HEK293 (cell line): ENCODE results near the gene CPM.

Experiments
- ATF2 ChIP-seq: fragments of 450-650 bp; formaldehyde crosslinking; IDR thresholded peaks from 2 replicates; pipeline ENCODE4 v1.5.1; 2016; ENCODE audit warnings: missing biosample characterization, missing genetic modification characterization, low read depth
- GLI4 ChIP-seq: fragments of 450-650 bp; formaldehyde crosslinking; IDR thresholded peaks from 2 replicates; pipeline ENCODE4 v1.5.1; 2016; ENCODE audit warnings: missing biosample characterization, missing genetic modification characterization
- HOXC10 ChIP-seq: sonication (generic); formaldehyde crosslinking; IDR thresholded peaks from 2 replicates; pipeline ENCODE4 v1.8.1; 2023; ENCODE audit warnings: mild to moderate bottlenecking, missing genetic modification reagents
- INSM2 ChIP-seq: fragments of 450-650 bp; formaldehyde crosslinking; IDR thresholded peaks from 2 replicates; pipeline ENCODE4 v1.5.1; 2016; ENCODE audit warnings: missing biosample characterization, missing genetic modification characterization
- PRDM1 ChIP-seq: fragments of 450-650 bp; formaldehyde crosslinking; IDR thresholded peaks from 2 replicates; pipeline ENCODE4; 2016; ENCODE audit warnings: missing biosample characterization, missing genetic modification characterization
- SALL2 ChIP-seq: fragments of 450-650 bp; formaldehyde crosslinking; IDR thresholded peaks from 2 replicates; pipeline ENCODE4 v1.5.0; 2017; ENCODE audit warnings: missing biosample characterization, mild to moderate bottlenecking, missing genetic modification characterization, borderline replicate concordance
- SP2 ChIP-seq: fragments of 450-650 bp; formaldehyde crosslinking; IDR thresholded peaks from 2 replicates; pipeline ENCODE4 v1.5.1; 2016; ENCODE audit warnings: missing biosample characterization, missing genetic modification characterization
- YY1 ChIP-seq: fragments of 450-650 bp; formaldehyde crosslinking; IDR thresholded peaks from 2 replicates; pipeline ENCODE4 v1.5.1; 2018; ENCODE audit warnings: missing biosample characterization, missing genetic modification characterization
- ZBTB21 ChIP-seq: fragments of 450-650 bp; formaldehyde crosslinking; IDR thresholded peaks from 2 replicates; pipeline ENCODE4 v1.5.1; 2017; ENCODE audit warnings: missing biosample characterization, missing genetic modification characterization
- ZFHX2 ChIP-seq: fragments of 450-650 bp; formaldehyde crosslinking; conservative IDR thresholded peaks from 2 replicates; pipeline ENCODE4 v1.5.1; 2016; ENCODE audit warnings: missing biosample characterization, missing genetic modification characterization
- ZFP69B ChIP-seq: fragments of 450-650 bp; formaldehyde crosslinking; IDR thresholded peaks from 2 replicates; pipeline ENCODE4 v1.5.1; 2016; ENCODE audit warnings: missing biosample characterization, missing genetic modification characterization
- ZNF140 ChIP-seq: fragments of 450-650 bp; formaldehyde crosslinking; IDR thresholded peaks from 2 replicates; pipeline ENCODE4 v1.5.1; 2016; ENCODE audit warnings: missing biosample characterization, missing genetic modification characterization
- ZNF16 ChIP-seq: fragments of 450-650 bp; formaldehyde crosslinking; IDR thresholded peaks from 2 replicates; pipeline ENCODE4 v1.5.1; 2016; ENCODE audit warnings: low read depth, missing biosample characterization, missing genetic modification characterization
- ZNF184 ChIP-seq: fragments of 450-650 bp; IDR thresholded peaks from 2 replicates; pipeline ENCODE4 v1.5.1; 2018; ENCODE audit warnings: missing biosample characterization, mild to moderate bottlenecking, missing genetic modification characterization
- ZNF2 ChIP-seq: fragments of 450-650 bp; formaldehyde crosslinking; IDR thresholded peaks from 2 replicates; pipeline ENCODE4 v1.5.1; 2016; ENCODE audit warnings: missing biosample characterization, missing genetic modification characterization
- ZNF211 ChIP-seq: fragments of 450-650 bp; formaldehyde crosslinking; IDR thresholded peaks from 2 replicates; pipeline ENCODE4 v1.5.1; 2016; ENCODE audit warnings: low read depth, missing biosample characterization, missing genetic modification characterization
- ZNF248 ChIP-seq: fragments of 450-650 bp; formaldehyde crosslinking; IDR thresholded peaks from 2 replicates; pipeline ENCODE4 v1.5.1; 2017; ENCODE audit warnings: missing biosample characterization, missing genetic modification characterization
- ZNF335 ChIP-seq: fragments of 450-650 bp; formaldehyde crosslinking; conservative IDR thresholded peaks from 2 replicates; pipeline ENCODE4 v1.5.1; 2016; ENCODE audit warnings: missing biosample characterization, missing genetic modification characterization
- ZNF341 ChIP-seq: fragments of 450-650 bp; formaldehyde crosslinking; IDR thresholded peaks from 2 replicates; pipeline ENCODE4; 2016; ENCODE audit warnings: low read depth, missing biosample characterization, missing genetic modification characterization
- ZNF394 ChIP-seq: fragments of 450-650 bp; formaldehyde crosslinking; IDR thresholded peaks from 2 replicates; pipeline ENCODE4 v1.5.1; 2016; ENCODE audit warnings: missing biosample characterization, missing genetic modification characterization, mild to moderate bottlenecking, moderate library complexity, borderline replicate concordance
- ZNF48 ChIP-seq: fragments of 450-650 bp; formaldehyde crosslinking; IDR thresholded peaks from 2 replicates; pipeline ENCODE4 v1.5.1; 2016; ENCODE audit warnings: missing biosample characterization, missing genetic modification characterization
- ZNF549 ChIP-seq: fragments of 450-650 bp; IDR thresholded peaks from 2 replicates; pipeline ENCODE4 v1.5.1; 2018; ENCODE audit warnings: missing biosample characterization, missing genetic modification characterization, mild to moderate bottlenecking, inconsistent platforms, moderate library complexity
- ZNF621 ChIP-seq: fragments of 450-650 bp; formaldehyde crosslinking; IDR thresholded peaks from 2 replicates; pipeline ENCODE4 v1.5.1; 2017; ENCODE audit warnings: missing biosample characterization, missing genetic modification characterization
- ZNF626 ChIP-seq: fragments of 450-650 bp; sonication (Bioruptor Pico); formaldehyde crosslinking; IDR thresholded peaks from 2 replicates; pipeline ENCODE4 v1.5.1; 2018; ENCODE audit warnings: missing biosample characterization, missing genetic modification characterization, inconsistent platforms
- ZNF677 ChIP-seq: fragments of 450-650 bp; IDR thresholded peaks from 2 replicates; pipeline ENCODE4 v1.5.0; 2018; ENCODE audit warnings: missing biosample characterization, mild to moderate bottlenecking, missing genetic modification characterization, moderate library complexity
- ZNF76 ChIP-seq: fragments of 450-650 bp; formaldehyde crosslinking; IDR thresholded peaks from 2 replicates; pipeline ENCODE4; 2016; ENCODE audit warnings: low read depth, missing biosample characterization, missing genetic modification characterization, borderline replicate concordance
- ZNF792 ChIP-seq: fragments of 450-650 bp; formaldehyde crosslinking; IDR thresholded peaks from 2 replicates; pipeline ENCODE4 v1.5.1; 2016; ENCODE audit warnings: missing biosample characterization, missing genetic modification characterization
- TF ChIP-seq, protein P1 (sequence below): fragments of 450-650 bp; formaldehyde crosslinking; IDR thresholded peaks from 2 replicates; pipeline ENCODE4 v1.5.1; 2016; ENCODE audit warnings: missing biosample characterization, missing genetic modification characterization
- TF ChIP-seq, protein P2 (sequence below): fragments of 450-650 bp; formaldehyde crosslinking; IDR thresholded peaks from 2 replicates; pipeline ENCODE4 v1.5.0; 2017; ENCODE audit warnings: missing biosample characterization, missing genetic modification characterization, borderline replicate concordance

CPM gene

GRCh38 chr12:68807576-68808387, 125.2 kb downstream of the CPM start, which contains the start of gene MDM2 (continued):
- TF ChIP-seq ZNF211 (tag by site-specific recombination) (no peak), SP2 (tag by site-specific recombination) (peak; percentile 76), HOXC10 (CRISPR knock-in tag) (0 out of 2 replicates have a peak, but pooled peaks have one; percentile 50), ZNF626 (tag by site-specific recombination) (no peak), GLI4 (tag by site-specific recombination) (peak; percentile 68), ZNF792 (peak; percentile 15; the same call in 1 of the 2 replicates), ZNF2 (peak; percentile 78), ZNF621 (no peak), INSM2 (tag by site-specific recombination) (peak; percentile 70), ZBTB21 (tag by site-specific recombination) (no peak; the same call in 1 of the 2 replicates), PRDM1 (no peak), SALL2 (tag by site-specific recombination) (no peak), ZFHX2 (peak; percentile 58), YY1 (tag by site-specific recombination) (peak; percentile 75), ZNF335 (peak; percentile 96), ZNF248 (no peak), ZNF677 (tag by site-specific recombination) (0 out of 2 replicates have a peak, but pooled peaks have one; percentile 31), ZNF341 (tag by site-specific recombination) (peak; percentile 93), ZNF549 (tag by site-specific recombination) (no peak), ATF2 (tag by site-specific recombination) (no peak), ZNF16 (tag by site-specific recombination) (no peak), ZNF394 (tag by site-specific recombination) (peak; percentile 70), ZNF76 (tag by site-specific recombination) (peak; percentile 45; the same call in 1 of the 2 replicates), ZNF140 (tag by site-specific recombination) (no peak), ZFP69B (no peak), ZNF48 (tag by site-specific recombination) (no peak), ZNF184 (peak; percentile 67)
- TF ChIP-seq, protein P1, sequence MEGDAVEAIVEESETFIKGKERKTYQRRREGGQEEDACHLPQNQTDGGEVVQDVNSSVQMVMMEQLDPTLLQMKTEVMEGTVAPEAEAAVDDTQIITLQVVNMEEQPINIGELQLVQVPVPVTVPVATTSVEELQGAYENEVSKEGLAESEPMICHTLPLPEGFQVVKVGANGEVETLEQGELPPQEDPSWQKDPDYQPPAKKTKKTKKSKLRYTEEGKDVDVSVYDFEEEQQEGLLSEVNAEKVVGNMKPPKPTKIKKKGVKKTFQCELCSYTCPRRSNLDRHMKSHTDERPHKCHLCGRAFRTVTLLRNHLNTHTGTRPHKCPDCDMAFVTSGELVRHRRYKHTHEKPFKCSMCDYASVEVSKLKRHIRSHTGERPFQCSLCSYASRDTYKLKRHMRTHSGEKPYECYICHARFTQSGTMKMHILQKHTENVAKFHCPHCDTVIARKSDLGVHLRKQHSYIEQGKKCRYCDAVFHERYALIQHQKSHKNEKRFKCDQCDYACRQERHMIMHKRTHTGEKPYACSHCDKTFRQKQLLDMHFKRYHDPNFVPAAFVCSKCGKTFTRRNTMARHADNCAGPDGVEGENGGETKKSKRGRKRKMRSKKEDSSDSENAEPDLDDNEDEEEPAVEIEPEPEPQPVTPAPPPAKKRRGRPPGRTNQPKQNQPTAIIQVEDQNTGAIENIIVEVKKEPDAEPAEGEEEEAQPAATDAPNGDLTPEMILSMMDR: peak; percentile 98
- TF ChIP-seq, protein P2, sequence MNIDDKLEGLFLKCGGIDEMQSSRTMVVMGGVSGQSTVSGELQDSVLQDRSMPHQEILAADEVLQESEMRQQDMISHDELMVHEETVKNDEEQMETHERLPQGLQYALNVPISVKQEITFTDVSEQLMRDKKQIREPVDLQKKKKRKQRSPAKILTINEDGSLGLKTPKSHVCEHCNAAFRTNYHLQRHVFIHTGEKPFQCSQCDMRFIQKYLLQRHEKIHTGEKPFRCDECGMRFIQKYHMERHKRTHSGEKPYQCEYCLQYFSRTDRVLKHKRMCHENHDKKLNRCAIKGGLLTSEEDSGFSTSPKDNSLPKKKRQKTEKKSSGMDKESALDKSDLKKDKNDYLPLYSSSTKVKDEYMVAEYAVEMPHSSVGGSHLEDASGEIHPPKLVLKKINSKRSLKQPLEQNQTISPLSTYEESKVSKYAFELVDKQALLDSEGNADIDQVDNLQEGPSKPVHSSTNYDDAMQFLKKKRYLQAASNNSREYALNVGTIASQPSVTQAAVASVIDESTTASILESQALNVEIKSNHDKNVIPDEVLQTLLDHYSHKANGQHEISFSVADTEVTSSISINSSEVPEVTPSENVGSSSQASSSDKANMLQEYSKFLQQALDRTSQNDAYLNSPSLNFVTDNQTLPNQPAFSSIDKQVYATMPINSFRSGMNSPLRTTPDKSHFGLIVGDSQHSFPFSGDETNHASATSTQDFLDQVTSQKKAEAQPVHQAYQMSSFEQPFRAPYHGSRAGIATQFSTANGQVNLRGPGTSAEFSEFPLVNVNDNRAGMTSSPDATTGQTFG (tag by site-specific recombination): no peak
